Head of caudate nucleus (tissue), 42 donors: ENCODE data around the gene ERVK3-1.
"Not testable (repeated sequence)": the region's sequence is repeated elsewhere in the genome, so short reads cannot be mapped to it uniquely, and the experiment has no call there.

Experiments
- DNase-seq, 42 donors: peaks; one replicate each; pipeline versions ENCODE4 v3.0.0 to v3.0.0-alpha.2; 2020 to 2021; ENCODE audit warnings: mixed read lengths in 7 of 42
- intact Hi-C: fragments of 100-400 bp; cut with DNase I; formaldehyde crosslinking; loops from one replicate; pipeline ENCODE4 v1.15.0; 2022

The ERVK3-1 gene

DNA sequence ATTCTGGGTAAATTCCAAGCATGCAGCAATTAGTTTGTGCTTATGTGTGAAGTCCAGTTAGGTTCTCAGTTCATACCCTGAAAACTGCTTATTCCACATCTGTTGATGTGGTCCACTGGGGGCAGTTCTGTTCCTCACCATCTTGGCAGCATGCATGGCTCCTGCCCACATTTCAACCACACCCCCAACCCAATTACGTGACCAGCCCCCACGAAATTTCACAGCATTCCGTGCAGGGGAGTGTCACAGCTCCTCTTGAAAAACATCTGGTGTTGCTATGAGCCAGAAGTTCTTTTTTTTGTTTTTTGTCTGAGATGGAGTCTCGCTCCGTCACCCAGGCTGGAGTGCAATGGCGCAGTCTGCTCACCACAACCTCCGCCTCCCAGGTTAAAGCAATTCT lies 9.1 kb upstream of the ERVK3-1 start:
- intact Hi-C loops = no loop called here
- no peak for DNase-seq

DNA sequence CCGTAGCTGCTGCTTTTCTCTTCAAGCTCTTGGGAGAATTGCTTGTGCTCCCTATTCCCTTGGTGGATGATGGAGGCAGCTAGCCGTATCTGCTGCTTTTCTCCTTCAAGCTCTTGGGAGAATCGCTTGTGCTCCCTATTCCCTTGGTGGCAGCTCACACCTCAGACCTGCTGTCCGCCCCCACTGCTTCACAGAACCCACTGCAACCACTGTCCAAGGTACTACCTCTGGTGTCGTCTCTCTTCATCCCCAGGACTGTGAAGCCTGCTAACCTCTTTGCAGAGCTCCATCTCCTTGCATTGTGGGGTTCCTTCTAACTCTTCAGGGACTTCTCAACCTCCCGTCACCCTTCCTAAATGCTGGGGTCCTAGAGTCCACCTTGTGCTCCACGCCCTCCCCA lies 4.6 kb upstream of the ERVK3-1 start:
- no peak for DNase-seq
- intact Hi-C loops = loop anchor here (10.0 kb wide), 1 partner anchor 116 kb away; the partner anchor contains the start of gene ZNF274

DNA sequence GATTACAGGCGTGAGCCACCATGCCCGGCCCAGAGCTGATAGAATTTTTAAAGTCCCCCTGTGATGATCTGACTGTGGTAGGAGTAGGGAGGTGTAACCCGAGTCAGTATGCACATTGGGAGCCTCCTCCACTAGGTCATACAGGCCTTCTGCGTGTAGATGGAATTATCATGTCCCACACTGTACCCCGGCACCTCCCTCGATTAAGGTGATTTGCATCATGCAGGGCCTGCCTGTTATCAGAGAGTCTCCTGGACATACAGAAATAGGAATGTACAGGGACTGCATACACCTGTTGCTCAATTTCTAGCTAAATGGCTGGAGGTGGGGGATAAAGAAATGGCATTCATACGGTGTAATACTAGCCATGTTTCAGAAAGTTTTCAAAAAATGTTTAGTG lies 922 bp upstream of the ERVK3-1 start:
- no peak for DNase-seq
- intact Hi-C loops = loop anchor here (2.0 to 10.0 kb wide), 2 partner anchors 23 to 119 kb away; partner anchors contain the start of genes ZNF274 and ZSCAN22

DNA sequence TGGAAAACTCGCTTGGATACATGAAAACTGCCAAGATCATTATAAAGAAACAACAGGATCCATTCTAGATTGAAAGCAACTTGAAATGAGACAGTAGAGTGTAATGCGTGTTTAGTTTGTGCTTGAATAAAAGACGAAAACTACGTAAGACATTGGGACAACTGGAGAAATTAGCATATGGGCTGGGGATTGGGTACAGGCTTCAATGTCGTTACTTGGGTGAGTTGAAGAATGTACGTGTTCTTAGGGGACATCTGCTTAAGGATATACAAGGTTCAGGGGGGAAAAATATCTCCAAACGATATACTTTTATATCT lies 471 bp upstream of the ERVK3-1 start:
- DNase-seq = no peak
- intact Hi-C loops = loop anchor here (2.0 to 10.0 kb wide), 2 partner anchors 22 to 120 kb away; partner anchors contain the start of genes ZNF274 and ZSCAN22

DNA sequence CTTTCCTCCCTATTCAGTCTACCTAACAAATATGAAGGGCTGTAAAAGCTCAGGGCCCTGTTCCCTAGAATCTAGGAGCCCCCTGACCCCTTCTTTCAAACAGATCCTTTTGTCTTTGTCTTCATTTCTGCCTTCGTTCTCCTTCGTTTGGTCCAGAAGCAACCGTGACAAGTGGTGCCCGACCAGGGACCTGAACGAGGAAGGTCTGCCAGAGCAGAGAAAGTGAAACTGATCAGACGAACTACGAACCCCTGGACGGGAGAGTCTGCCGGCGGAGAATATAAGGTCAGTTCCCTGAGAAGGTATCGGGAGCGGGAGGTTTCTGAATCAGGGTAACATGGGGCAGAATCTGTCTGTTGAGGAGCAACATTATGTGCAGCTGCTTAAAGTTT lies 751 bp downstream of the ERVK3-1 start:
- intact Hi-C loops = loop anchor here (2.0 to 10.0 kb wide), 2 partner anchors 21 to 121 kb away; partner anchors contain the start of genes ZNF274 and ZSCAN22
- DNase-seq = no peak

DNA sequence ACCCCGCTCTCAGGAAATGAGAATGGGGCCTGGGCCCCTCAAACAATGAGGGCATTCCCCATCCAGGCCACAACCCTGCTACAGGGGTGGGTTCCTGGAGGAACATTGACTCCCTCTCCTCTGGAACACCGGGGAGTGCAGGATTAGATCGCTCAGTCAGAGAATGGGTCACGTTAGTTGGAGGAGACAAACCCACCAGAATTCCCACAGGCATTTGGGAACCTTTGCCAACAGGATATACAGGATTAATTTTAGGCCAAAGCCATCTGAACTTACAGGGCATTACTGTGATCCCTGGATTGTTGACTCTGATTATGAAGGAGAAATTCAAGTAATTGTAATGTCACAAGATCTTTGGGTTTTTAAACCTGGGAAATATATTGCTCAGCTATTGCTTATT lies 2.6 kb downstream of the ERVK3-1 start:
- intact Hi-C loops = loop anchor here (10.0 kb wide), 1 partner anchor 123 kb away; the partner anchor contains the start of gene ZNF274
- DNase-seq = no peak

DNA sequence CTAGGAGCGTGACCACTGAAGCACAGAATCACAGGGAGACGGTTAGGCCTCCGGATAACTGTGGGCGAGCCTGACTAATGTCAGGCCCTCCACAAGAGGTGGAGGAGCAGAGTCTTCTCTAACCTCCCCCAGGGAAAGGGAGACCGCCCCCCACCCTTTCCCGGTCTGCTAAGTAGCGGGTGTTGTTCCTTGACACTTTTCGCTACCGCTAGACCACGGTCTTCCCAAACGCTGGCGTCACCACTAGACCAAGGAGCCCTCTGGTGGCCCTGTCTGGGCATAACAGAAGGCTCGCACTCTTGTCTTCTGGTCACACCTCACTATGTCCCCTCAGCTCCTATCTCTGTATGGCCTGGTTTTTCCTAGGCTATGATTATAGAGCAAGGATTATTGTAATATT lies 5.5 kb downstream of the ERVK3-1 start:
- intact Hi-C loops = not testable (repeated sequence)
- DNase-seq = peak in 41 of 42 donors; percentile 28 to 82 (median 59)

DNA sequence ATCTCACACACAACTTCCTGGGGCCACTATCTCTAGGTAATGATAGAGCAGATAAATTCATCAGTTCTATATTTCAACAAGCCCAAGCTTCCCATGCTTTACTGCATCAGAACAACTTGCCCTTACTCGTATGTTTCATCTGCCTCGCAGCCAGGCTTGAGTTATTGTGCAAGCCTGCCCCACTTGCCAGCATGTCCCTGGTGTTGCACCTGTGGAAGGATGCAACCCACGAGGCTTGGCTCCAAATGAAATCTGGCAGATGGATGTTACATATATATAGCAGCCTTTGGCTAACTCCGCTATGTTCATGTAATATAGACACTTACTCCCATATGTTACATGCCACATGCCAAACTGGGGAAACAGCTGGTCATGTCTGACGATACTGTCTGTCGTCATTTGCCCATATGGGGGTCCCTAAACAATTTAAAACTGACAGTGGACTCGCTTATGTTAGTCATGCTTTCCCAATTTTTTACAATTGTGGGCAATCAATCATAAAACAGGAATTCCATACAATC lies 6.2 kb downstream of the ERVK3-1 start:
- no peak for DNase-seq

DNA sequence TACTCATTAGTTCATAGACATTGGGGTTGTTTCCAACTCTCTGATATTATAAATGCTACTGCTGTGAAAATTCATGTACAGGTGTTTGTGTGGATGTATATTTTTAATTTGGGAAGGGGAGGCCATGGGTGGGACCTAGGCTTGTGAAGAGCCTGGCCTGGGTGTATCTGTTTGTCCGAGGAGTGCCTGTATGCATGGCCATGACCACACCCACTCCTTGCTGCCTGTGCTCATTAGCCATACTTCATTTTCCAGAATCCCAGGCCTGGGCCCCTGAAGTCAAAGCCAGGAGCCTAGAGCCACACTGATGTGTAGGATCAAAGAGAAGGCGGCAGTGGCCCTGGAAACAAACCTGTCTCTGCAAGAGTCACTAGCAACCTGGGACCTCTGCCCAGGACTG lies 10.4 kb downstream of the ERVK3-1 start:
- no peak for DNase-seq
- intact Hi-C loops = no loop called here

More for the DNA sequence above, 6.2 kb downstream of the ERVK3-1 start:
- intact Hi-C loops = no loop called here

DNA sequence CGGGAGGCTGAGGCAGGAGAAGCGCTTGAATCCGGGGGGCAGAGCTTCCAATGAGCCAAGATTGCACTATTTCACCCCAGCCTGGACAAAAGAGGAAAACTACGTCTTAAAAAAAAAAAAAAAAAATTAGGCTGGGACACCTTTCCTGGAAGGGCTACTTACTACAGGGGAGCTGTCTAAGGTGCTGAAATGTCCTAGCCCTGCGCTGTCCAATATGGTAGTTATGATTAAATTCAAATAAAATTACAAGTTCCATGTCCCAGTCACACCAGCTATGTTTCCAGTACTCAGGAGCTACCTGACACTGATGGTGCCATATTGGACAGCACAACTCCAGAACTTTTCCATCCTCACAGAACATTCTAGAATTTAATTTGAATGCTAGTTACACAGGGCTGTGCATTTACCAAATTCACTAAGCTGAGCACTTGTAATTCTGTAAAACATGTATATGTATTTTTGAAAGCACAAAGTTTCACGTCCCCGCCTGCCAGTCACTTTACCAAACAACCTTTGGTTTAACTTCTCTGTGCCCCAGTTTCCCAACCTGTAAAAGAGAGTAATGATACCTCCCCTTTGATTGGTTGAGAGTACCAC lies 12.4 kb downstream of the ERVK3-1 start:
- no peak for DNase-seq
- intact Hi-C loops = no loop called here

DNA sequence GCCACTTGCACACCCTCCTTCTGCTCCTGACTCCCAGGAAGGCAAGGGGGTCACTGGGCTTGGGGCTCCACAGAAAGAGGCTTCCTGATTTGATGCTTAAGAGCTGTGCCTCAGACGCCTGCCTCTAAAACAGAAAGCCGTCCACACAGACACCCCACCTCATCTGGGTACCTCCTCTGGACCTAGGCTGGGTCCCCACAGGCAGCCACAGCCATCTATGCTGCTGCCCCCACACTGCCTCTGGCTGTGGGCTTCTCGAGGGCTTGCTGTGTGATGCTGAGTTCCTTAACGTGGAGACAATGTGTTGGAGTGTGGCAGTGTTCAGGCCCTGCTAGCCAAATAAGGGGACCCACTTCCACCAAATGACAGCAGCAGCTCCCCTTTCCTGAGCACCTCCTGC lies 13.1 kb downstream of the ERVK3-1 start:
- intact Hi-C loops = no loop called here
- no peak for DNase-seq

DNA sequence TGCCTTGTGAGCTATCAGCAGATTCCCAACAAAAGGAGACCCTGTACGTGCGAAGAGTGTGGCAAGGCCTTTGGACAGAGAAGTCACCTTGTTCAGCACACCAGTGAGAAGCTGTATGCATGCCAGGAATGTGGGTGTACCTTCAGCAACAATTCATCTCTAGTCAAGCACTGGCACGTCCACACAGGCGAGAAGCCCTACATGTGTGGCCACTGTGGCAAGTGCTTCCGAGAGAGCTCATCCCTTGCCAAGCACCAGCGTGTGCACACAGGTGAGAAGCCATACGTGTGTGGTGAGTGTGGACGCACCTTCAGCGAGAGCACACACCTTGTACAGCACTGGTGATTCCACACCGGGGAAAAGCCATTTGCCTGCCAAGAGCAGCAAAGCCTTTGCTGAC lies 14.1 kb downstream of the ERVK3-1 start:
- no peak for DNase-seq
- intact Hi-C loops = no loop called here

DNA sequence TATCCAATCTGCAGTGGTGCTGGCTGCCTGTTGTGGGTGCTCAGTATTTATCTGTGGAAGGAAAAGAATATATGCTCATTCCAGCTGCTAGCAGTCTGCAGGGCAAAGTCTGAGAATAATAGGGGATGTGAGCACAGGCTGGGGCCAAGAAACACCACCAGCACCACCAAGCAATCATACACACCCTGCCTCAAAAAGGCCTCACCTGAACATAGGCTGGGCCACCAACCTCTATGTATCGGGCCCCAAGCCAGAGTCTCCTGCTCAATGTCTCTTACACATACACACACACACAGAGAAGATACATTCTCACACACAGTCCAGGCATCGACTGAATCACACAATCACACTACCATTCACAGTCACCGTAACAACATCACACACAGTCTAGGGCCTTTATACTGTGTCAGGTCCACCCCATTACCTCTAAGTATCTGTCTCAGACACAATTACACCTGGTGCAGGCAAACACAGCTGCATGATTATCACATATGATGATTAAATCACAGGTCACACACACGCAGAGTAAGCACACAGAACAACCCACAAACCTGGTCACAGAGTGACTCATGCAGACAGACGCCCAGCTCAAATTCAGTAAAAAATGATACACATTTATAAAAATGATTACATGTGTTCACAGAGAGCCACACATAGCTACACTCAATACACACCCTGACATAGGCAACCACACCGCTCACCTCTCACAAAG lies 20.3 kb downstream of the ERVK3-1 start:
- DNase-seq = peak in 1 of 42 donors; percentile 25
- intact Hi-C loops = loop anchor here (2.0 kb wide), 2 partner anchors 21 to 55 kb away; partner anchors contain the start of genes ERVK3-1 and ZNF837

DNA sequence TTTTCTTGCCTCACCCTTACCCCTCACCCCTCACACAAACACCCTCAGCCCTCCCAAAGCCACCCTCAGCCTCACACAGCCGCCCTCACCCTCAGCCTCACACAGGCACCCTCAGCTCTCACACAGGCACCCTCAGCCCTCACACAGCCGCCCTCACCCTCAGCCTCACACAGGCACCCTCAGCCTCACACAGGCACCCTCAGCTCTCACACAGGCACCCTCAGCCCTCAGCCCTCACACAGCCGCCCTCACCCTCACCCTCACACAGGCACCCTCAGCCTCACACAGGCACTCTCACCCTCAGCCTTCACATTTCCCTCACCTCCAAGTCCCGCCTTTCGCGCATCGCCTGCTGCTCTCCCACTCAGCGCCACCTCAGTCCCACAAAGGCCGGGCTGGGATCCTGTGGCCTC lies 21.3 kb downstream of the ERVK3-1 start:
- intact Hi-C loops = loop anchor here (2.0 kb wide), 2 partner anchors 22 to 54 kb away; partner anchors contain the start of genes ERVK3-1 and ZNF837
- peak in 1 of 42 donors; percentile 13 for DNase-seq

DNA sequence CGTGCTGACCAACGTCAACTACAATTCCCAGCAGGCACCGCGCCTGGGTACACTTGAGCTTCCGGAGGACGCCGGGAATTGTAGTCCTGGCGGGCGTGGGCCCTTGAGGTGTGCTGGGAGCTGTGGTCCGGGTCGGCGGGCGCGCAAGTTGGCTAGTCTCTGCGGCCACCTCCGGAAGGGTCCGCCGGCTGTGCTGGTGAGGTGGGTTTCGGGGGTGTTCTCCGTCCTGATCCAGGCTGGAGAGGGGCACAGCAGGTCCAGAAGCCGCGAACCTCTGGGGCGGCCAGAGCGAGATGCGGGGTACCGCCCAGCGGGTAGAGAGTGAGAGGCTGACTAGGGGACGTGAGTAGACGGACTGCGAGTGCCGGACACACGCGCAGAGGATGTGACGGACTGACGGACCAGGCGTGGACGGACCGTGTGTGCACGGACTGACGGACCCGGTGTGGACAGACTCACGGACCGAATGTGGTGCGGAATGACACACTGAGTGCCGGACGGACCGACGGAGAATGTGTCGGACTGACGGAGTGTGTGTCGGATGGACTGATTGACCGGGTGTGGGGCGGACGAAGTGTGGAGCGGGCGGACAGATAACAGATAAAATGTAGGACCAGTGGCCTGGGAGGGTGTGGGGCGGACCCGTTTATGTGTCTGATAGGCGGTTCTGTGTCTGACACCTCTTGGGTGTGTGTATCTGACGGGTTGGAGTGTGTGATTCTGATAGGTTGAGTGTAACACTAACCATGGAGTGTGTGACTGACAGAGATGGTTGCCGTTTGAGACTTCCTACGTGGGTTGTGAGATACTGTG lies 21.9 kb downstream of the ERVK3-1 start, which contains the start of gene ZSCAN22:
Gene ZSCAN22, plus strand, starts transcription at position 81 of the 813 bp plus-strand sequence. CDS start 7,809 bp downstream, outside the sequence.
- peak; percentile 96 to 99 (median 98) for DNase-seq
- intact Hi-C loops = loop anchor here (2.0 kb wide), 2 partner anchors 22 to 54 kb away; partner anchors contain the start of genes ERVK3-1 and ZNF837

DNA sequence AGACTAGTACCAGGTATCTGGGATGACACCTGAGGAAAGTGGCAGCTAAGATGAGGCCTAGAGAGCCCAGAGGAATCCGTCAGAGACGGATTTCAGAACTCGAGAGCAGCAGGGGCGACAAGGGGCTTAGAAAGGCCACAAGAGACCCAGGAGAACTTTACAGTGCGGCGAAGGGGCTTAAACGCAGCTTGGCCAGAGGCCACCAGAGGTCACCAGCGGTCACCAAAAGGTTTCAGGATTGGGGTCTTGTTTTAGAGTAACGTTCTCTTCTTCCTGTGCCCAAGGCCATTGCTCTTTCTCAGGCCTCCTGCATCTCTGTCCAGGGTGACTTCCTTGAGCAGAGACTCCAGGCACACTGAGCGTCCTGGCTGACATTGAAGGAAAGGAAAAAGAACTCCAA lies 23.8 kb downstream of the ERVK3-1 start:
- intact Hi-C loops = no loop called here
- no peak for DNase-seq

DNA sequence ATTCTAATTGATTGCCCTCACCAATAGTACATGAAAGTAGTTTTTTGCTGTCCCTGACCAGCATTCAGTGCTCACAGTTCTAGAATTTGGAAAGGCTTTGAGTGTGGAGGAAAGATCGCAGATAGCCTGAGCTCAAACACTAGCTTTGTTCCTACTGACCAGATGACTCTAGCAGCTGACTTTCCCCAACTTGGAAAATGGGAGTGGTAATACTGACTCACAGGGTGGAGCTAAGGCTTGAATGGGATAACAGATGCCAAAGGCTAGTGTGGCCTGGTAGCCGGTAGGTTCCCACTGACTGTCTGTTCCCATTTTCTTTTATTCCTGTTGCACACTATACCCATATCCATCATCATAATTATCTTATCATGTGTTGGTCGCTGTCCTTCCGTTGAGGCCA lies 25.3 kb downstream of the ERVK3-1 start:
- intact Hi-C loops = no loop called here

DNA sequence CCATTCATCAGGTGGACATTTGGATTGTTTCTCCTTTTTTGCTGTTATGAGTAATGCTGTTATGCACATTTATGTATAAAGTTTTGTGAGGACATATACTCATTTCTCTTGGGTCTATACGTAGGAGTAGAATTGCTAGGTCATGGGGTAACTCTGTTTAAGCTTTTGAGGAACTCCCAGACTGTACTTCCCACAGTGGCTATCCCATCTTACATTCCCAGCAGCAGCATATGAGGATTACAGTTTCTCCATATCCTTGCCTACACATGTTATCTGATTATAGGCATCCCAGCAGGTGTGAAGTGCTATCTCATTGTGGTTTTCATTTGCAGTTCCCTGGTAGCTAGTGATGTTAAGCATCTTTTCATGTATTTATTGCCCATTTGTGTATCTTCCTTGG lies 27.5 kb downstream of the ERVK3-1 start:
- intact Hi-C loops = no loop called here

More for the DNA sequence above, 25.3 kb downstream of the ERVK3-1 start:
- peak in 30 of 42 donors; percentile 27 to 90 (median 61) for DNase-seq

DNA sequence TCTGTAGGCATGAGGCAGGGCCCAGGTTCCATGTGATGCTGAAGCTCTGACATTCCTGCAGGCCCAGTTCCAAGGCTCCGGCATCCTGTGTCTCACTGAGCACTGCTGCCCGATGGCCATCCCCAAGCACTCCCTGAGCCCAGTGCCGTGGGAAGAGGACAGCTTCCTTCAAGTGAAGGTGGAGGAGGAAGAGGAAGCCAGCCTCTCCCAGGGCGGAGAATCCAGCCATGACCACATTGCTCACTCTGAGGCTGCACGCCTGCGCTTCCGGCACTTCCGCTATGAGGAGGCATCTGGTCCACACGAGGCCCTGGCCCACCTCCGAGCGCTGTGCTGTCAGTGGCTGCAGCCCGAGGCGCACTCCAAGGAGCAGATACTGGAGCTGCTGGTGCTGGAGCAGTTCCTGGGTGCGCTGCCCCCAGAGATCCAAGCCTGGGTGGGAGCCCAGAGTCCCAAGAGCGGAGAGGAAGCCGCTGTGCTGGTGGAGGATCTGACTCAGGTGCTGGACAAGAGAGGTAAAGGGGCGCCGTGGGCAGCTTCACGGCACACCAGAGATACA lies 29.6 kb downstream of the ERVK3-1 start:
- DNase-seq = no peak
- intact Hi-C loops = no loop called here

More for the DNA sequence above, 27.5 kb downstream of the ERVK3-1 start:
- DNase-seq = no peak
